Hepatic stellate cell (primary cell): ENCODE measurements around the gene PPM1H.
"Not testable (repeated sequence)": the region's sequence is repeated elsewhere in the genome, so short reads cannot be mapped to it uniquely, and the experiment has no call there.

Experiments used
- DNase-seq: peaks from one replicate; pipeline ENCODE4 v3.0.0; 2011; ENCODE audit warnings: low spot score

Gene PPM1H

GRCh38 chr12:62834971-62835547 lies 99.9 kb downstream of the PPM1H start:
- DNase-seq, result no peak

DNA sequence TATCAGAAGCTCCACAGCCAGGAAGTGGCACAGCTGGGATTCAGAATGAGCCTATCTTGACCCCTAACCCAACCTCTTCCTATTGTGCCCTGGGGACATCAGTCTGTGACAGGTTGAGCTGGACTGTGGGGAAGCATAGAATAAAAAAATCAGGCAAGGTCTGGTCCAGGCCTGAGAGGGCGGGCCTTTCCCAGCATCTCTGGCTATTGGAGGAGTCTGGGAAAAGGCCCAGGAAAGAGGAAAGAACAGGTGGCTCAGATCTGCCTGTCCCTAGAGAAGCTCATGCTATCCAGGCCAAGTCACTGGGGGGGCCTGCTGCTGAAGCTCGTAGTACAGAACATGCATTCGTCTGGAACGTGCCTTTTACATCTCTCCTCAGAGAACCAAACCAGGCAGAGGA lies 100.5 kb downstream of the PPM1H start:
- DNase-seq, result no peak

GRCh38 chr12:62833634-62834033 lies 101.3 kb downstream of the PPM1H start:
- DNase-seq, result no peak

DNA sequence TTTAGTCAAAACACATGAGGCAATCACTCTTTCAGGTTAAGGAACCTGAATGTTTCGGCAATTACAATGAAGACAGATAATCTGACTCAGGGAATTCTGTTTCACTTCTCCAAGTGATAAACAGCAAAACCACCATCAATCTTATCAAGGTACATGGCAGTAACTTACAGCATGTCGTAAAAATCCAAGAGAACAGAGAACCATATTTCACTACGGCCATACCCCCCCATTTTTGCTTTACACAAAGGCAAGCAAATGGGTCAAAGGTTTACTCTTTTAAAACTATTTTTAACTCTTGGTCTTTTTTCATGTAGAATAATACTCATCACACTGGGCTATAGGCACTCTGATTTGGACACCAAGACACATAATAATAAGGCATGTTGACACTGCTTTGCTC lies 102.4 kb downstream of the PPM1H start:
- DNase-seq, result no peak

DNA sequence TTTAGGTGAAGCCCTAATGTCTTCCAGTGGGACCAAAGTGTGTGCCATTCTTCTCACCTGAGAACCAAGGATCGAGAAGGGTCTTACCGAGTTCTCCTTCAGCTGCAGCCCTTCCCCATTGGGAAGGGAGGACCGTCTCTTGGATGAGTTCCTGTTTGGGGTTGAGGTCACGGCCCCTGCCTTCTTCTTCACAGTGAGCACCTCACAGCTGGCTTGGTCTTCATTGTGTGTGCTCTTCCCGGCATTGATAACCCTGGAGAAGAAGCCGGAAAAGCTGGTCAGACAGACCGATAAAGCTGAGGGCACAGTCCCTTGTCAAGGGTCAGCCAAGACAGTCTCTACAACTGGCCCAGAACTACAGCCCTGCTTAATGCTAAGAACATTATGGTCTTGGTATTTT lies 102.9 kb downstream of the PPM1H start:
- DNase-seq, result no peak

- DNase-seq, result no peak
Observed at GRCh38 chr12:62827855-62828254, 107.1 kb downstream of the PPM1H start.

- no peak for DNase-seq
Observed at GRCh38 chr12:62827042-62827441, 107.9 kb downstream of the PPM1H start.

- peak; percentile 47 for DNase-seq
Observed at GRCh38 chr12:62817556-62818271, 117.2 kb downstream of the PPM1H start.

GRCh38 chr12:62814243-62814642 lies 120.7 kb downstream of the PPM1H start:
- DNase-seq, result no peak

GRCh38 chr12:62813031-62813829 lies 121.7 kb downstream of the PPM1H start:
- peak; percentile 60 for DNase-seq

- DNase-seq, result not testable (repeated sequence)
Observed at GRCh38 chr12:62811481-62811880, 123.5 kb downstream of the PPM1H start.

- DNase-seq, result no peak
Observed at GRCh38 chr12:62808166-62808879, 126.6 kb downstream of the PPM1H start.

DNA sequence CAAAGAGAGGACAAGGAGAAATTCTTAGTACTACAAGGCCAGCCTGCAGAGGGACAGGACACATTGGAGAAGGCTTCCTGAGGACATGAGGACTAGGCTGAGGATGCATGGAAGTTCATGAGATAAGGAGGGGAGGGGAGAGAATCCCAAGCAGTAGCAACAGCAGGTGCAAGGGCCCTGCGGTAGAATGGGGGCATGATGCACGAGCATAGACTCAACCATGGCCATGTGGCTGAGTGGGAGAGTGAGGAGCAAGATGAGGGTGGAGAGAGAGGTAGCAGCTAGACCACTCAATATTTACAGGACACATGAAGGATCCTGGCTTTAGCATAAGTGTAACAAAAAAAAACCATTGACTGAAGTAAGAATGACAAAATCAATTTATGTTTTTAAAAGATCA lies 128.1 kb downstream of the PPM1H start:
- no peak for DNase-seq

GRCh38 chr12:62806244-62806836 lies 128.6 kb downstream of the PPM1H start:
- DNase-seq, result no peak

GRCh38 chr12:62805517-62805916 lies 129.4 kb downstream of the PPM1H start:
- DNase-seq, result no peak

DNA sequence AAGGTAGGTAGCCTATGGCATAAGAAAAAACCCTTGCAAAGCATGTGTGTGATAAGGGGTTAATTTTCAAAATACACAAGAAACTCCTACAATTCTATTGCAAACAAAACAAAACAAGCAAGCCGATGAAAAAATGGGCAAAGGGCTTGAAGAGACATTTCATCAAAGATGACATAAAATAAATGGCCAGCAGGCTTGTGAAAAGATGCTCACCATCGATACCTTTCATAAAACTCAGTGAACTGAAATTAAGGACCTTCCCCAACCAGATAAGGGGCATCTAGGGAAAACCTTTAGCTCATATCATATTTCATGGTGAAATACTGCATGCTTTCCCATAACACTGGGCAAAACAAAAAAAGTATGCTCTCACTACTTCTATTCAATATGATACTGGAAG lies 131.2 kb downstream of the PPM1H start:
- no peak for DNase-seq

DNA sequence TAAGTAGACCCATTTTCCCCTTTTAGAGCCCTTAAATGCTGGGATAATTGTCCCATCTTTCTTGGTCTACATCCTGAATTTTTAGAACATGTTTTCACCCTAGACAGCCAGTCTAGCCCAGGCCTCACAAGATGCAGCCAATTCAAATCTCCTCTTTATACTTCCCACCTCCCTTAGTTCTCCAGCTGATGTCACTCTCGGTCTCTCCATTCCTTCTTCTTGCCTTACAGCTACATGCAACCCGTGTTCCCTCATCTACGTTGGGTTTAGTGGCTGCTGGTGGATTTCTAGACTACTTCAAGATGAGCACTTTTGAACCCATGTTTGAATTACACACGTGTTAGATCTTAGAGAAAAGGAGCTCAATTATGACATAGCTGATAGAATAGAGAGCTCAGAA lies 132.0 kb downstream of the PPM1H start:
- DNase-seq, result peak; percentile 34

- DNase-seq, result no peak
Observed at GRCh38 chr12:62802321-62802720, 132.6 kb downstream of the PPM1H start.

GRCh38 chr12:62801796-62802195 lies 133.2 kb downstream of the PPM1H start:
- no peak for DNase-seq

- no peak for DNase-seq
Observed at GRCh38 chr12:62800707-62801400, 134.1 kb downstream of the PPM1H start.

DNA sequence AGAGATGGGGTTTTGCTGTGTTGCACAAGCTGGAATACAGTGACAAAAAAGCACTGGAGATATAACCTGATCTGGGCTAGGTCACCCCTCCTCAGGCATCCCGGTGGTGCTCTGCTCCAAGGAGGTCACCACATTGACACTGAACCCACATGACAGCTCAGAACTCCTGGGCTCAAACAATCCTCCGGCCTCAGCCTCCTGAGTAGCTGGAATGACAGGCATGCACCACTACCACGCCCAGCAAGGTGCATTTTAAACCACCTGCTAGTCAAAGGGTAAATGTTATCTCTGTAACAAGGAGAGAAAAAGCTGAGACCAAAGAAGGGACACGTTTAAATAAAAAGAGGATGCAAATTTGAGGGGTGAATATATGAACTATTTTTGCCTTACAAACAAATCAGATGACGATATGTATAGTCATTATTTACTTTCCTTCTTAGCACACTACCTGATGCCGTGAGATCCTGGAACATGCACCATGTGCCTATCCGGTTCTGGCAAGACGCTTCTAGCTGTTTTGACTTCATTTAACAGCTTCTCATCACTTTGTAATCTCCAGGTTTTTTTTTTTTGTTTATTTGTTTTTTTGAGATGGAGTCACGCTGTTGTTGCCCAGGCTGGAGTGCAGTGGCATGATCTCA lies 135.1 kb downstream of the PPM1H start:
- no peak for DNase-seq
